Fibroblast of skin of left biceps (primary cell): ENCODE measurements around the gene ITK.

Source experiments
- DNase-seq, 2 experiments: peaks; one replicate each; pipeline ENCODE4 v3.0.0-alpha.2; 2013; ENCODE audit warnings: low read depth in 2 of 2

The ITK gene

GRCh38 chr5:157279605-157280239 lies 99.1 kb downstream of the ITK start:
- DNase-seq, result no peak

- peak; percentile 66 to 75 for DNase-seq
Measured at GRCh38 chr5:157280927-157281326, 100.3 kb downstream of the ITK start.

GRCh38 chr5:157282150-157282549 lies 101.5 kb downstream of the ITK start:
- no peak for DNase-seq

GRCh38 chr5:157283434-157283833 lies 102.8 kb downstream of the ITK start:
- no peak for DNase-seq

GRCh38 chr5:157284458-157285212 lies 104.0 kb downstream of the ITK start:
- no peak for DNase-seq

- DNase-seq, result no peak
Measured at GRCh38 chr5:157285310-157286035, 104.8 kb downstream of the ITK start.

- peak in 1 of 2 experiments; percentile 15 for DNase-seq
Measured at GRCh38 chr5:157286761-157287211, 106.1 kb downstream of the ITK start.

GRCh38 chr5:157288405-157289163 lies 107.9 kb downstream of the ITK start:
- DNase-seq, result no peak

- no peak for DNase-seq
Measured at GRCh38 chr5:157289164-157289819, 108.7 kb downstream of the ITK start.

GRCh38 chr5:157290156-157290980 lies 109.7 kb downstream of the ITK start:
- peak; percentile 67 to 68 for DNase-seq

- no peak for DNase-seq
Measured at GRCh38 chr5:157290981-157291711, 110.5 kb downstream of the ITK start.

- DNase-seq, result peak in 1 of 2 experiments; percentile 32
Measured at GRCh38 chr5:157292599-157292998, 112.0 kb downstream of the ITK start.

- DNase-seq, result no peak
Measured at GRCh38 chr5:157294407-157295091, 113.9 kb downstream of the ITK start.

- DNase-seq, result no peak
Measured at GRCh38 chr5:157295247-157295646, 114.6 kb downstream of the ITK start.

GRCh38 chr5:157300564-157300963 lies 119.9 kb downstream of the ITK start:
- DNase-seq, result no peak

GRCh38 chr5:157301066-157301465 lies 120.4 kb downstream of the ITK start:
- DNase-seq, result no peak

GRCh38 chr5:157303023-157303422 lies 122.4 kb downstream of the ITK start:
- no peak for DNase-seq

- DNase-seq, result no peak
Measured at GRCh38 chr5:157303667-157304327, 123.2 kb downstream of the ITK start.
